ENCODE measurements around the gene ATP5ME. TPM values are rescaled to one million over a fixed set of nuclear protein-coding genes. Genes with fewer than 3 reads are reported as not detected.

ATP5ME gene
- total and polyA plus RNA-seq, 4 donors, result 31.4 to 621 (median 169) TPM

DNA sequence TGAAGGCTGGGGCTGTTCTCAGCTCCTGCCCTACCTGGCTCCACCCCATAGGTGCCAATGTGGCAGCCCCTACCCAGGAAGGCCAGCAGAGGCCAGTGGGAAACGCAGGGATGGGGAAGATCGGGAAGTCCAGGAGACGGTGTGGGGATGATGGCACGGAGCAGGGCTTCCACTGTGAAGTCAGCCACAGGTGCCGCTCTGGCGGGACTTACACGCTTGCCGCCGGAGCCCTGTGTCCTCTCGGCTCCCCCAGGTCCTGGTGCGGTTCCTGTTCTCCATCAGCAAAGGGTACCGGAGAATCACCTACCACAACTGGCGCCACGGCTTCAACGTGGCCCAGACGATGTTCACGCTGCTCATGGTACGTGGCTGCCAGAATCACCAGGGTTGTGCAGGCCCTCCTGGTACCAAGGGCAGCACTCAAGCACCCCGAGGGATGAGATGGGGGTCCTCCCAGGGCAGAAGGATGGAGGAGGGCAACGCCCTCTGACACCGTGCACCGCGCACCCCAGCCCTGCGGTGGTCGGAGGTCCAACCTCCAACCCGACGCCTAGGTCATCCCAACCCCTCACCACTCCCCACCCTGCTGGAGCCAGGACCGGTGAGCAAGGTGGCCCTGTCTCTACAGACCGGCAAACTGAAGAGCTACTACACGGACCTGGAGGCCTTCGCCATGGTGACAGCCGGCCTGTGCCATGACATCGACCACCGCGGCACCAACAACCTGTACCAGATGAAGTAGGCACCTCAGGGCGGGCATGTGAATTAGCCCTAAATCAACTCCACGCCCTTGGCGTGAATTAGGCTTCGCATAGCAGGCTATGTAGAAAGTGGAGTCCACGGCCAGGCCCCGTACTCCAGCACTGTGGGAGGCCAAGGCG is 12.0 kb downstream of the ATP5ME start:
- no peaks in the 10 kb centered on the region for H3K9me3 ChIP-seq (ENCODE audit: control insufficient read depth in 4 of 4, low read length in 3 of 4)
- DNase-seq (ENCODE audit: low spot score), result no peak
- TF ChIP-seq FOXA1 (IDR thresholded peaks at IDR 0.05) (no peak), EGR1 (IDR thresholded peaks at IDR 0.05; ENCODE audit: low read depth in 2 of 2) (no peak), HNF4G (IDR thresholded peaks at IDR 0.05) (no peak), ATF3 (IDR thresholded peaks at IDR 0.05) (no peak), REST (IDR thresholded peaks at IDR 0.05) (no peak), RXRA (IDR thresholded peaks at IDR 0.05) (no peak)
- H3K9ac ChIP-seq (ENCODE audit: low read depth in 1 of 2, low read length in 2 of 2), result no peak overlapping the region
- WGBS, result 96% methylated on average over 42 of the region's 42 CpGs
- H3K36me3 ChIP-seq (ENCODE audit: control insufficient read depth in 4 of 4, insufficient read depth in 3 of 4, low read depth in 1 of 4, low read length in 3 of 4), result no peaks in the 10 kb centered on the region
- no peaks in the 10 kb centered on the region for H3K4me1 ChIP-seq (ENCODE audit: control insufficient read depth in 4 of 4, insufficient read depth in 4 of 4, low read length in 3 of 4)
- H3K27ac ChIP-seq (ENCODE audit: low read depth in 1 of 2, low read length in 2 of 2), result no peak overlapping the region
- H3K4me3 ChIP-seq (ENCODE audit: low read depth in 1 of 3, low read length in 3 of 3), result no peak overlapping the region
- no peaks in the 10 kb centered on the region for H3K27me3 ChIP-seq (ENCODE audit: control insufficient read depth in 4 of 4, insufficient read depth in 4 of 4, low read length in 3 of 4)

- H3K27ac ChIP-seq (ENCODE audit: low read depth in 1 of 2, low read length in 2 of 2), result no peak overlapping the region
- no peak for DNase-seq (ENCODE audit: low spot score)
These were observed 12.8 kb downstream of the ATP5ME start for GRCh38 chr4:661231-661630.

More at GRCh38 chr4:661231-661630, 12.8 kb downstream of the ATP5ME start:
- H3K4me3 ChIP-seq (ENCODE audit: low read depth in 1 of 3, low read length in 3 of 3), result no peak overlapping the region
- H3K9me3 ChIP-seq (ENCODE audit: control insufficient read depth in 4 of 4, low read length in 3 of 4), result no peaks in the 10 kb centered on the region
- no peaks in the 10 kb centered on the region for H3K4me1 ChIP-seq (ENCODE audit: control insufficient read depth in 4 of 4, insufficient read depth in 4 of 4, low read length in 3 of 4)
- H3K9ac ChIP-seq (ENCODE audit: low read depth in 1 of 2, low read length in 2 of 2), result no peak overlapping the region
- 75% methylated on average over 3 of the region's 3 CpGs for WGBS
- no peaks in the 10 kb centered on the region for H3K27me3 ChIP-seq (ENCODE audit: control insufficient read depth in 4 of 4, insufficient read depth in 4 of 4, low read length in 3 of 4)
- no peaks in the 10 kb centered on the region for H3K36me3 ChIP-seq (ENCODE audit: control insufficient read depth in 4 of 4, insufficient read depth in 3 of 4, low read depth in 1 of 4, low read length in 3 of 4)
- TF ChIP-seq RAD21 (IDR thresholded peaks at IDR 0.05), result no peak
- TF ChIP-seq SP1 (IDR thresholded peaks at IDR 0.05), result no peak
- TF ChIP-seq HNF4A (conservative IDR thresholded peaks at IDR 0.05), result no peak
- TF ChIP-seq YY1 (IDR thresholded peaks at IDR 0.05), result no peak
- no peak for TF ChIP-seq FOXA1 (IDR thresholded peaks at IDR 0.05)
- no peak for TF ChIP-seq EGR1 (IDR thresholded peaks at IDR 0.05; ENCODE audit: low read depth in 2 of 2)
- TF ChIP-seq, protein P1, sequence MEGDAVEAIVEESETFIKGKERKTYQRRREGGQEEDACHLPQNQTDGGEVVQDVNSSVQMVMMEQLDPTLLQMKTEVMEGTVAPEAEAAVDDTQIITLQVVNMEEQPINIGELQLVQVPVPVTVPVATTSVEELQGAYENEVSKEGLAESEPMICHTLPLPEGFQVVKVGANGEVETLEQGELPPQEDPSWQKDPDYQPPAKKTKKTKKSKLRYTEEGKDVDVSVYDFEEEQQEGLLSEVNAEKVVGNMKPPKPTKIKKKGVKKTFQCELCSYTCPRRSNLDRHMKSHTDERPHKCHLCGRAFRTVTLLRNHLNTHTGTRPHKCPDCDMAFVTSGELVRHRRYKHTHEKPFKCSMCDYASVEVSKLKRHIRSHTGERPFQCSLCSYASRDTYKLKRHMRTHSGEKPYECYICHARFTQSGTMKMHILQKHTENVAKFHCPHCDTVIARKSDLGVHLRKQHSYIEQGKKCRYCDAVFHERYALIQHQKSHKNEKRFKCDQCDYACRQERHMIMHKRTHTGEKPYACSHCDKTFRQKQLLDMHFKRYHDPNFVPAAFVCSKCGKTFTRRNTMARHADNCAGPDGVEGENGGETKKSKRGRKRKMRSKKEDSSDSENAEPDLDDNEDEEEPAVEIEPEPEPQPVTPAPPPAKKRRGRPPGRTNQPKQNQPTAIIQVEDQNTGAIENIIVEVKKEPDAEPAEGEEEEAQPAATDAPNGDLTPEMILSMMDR (IDR thresholded peaks at IDR 0.05; ENCODE audit: low read depth, low read length, missing input control), result no peak
- no peak for TF ChIP-seq REST (IDR thresholded peaks at IDR 0.05)
- TF ChIP-seq JUND (IDR thresholded peaks at IDR 0.05), result no peak
- no peak for TF ChIP-seq FOXA2 (IDR thresholded peaks at IDR 0.05)
- no peak for TF ChIP-seq GABPA (IDR thresholded peaks at IDR 0.05 in 1 of 2, conservative IDR thresholded peaks at IDR 0.05 in 1 of 2)
- TF ChIP-seq ATF3 (IDR thresholded peaks at IDR 0.05), result no peak
- no peak for TF ChIP-seq NR2F2 (IDR thresholded peaks at IDR 0.05)
- no peak for TF ChIP-seq MAX (IDR thresholded peaks at IDR 0.05)
- TF ChIP-seq ZBTB33 (IDR thresholded peaks at IDR 0.05), result no peak
- TF ChIP-seq HNF4G (IDR thresholded peaks at IDR 0.05), result no peak
- no peak for TF ChIP-seq RXRA (IDR thresholded peaks at IDR 0.05)
- TF ChIP-seq TAF1 (conservative IDR thresholded peaks at IDR 0.05), result no peak

Measured in liver (tissue), 9 donors.